ENCODE measurements around the gene ZNF784. TPM values are rescaled to one million over a fixed set of nuclear protein-coding genes. Genes with fewer than 3 reads are reported as not detected.

Gene ZNF784
- total and polyA plus RNA-seq, 4 donors, result 0.79 to 6.0 (median 3.8) TPM

- peaks cover 0 to 1% (median 0%) of the 10 kb centered on the region in 4 donors for H3K36me3 ChIP-seq (ENCODE audit: control insufficient read depth in 4 of 4, insufficient read depth in 3 of 4, low read depth in 1 of 4, low read length in 3 of 4)
- no peak overlapping the region for H3K27ac ChIP-seq (ENCODE audit: low read depth in 1 of 2, low read length in 2 of 2)
- no peak for DNase-seq (ENCODE audit: low spot score)
- no peaks in the 10 kb centered on the region for H3K27me3 ChIP-seq (ENCODE audit: control insufficient read depth in 4 of 4, insufficient read depth in 4 of 4, low read length in 3 of 4)
- no peaks in the 10 kb centered on the region for H3K9me3 ChIP-seq (ENCODE audit: control insufficient read depth in 4 of 4, low read length in 3 of 4)
- peaks cover 1 to 28% (median 26%) of the 10 kb centered on the region in 4 donors for H3K4me1 ChIP-seq (ENCODE audit: control insufficient read depth in 4 of 4, insufficient read depth in 4 of 4, low read length in 3 of 4)
- WGBS, result 96% methylated on average over 60 of the region's 60 CpGs
- TF ChIP-seq CTCF (IDR thresholded peaks at IDR 0.05; ENCODE audit: low read depth, low read length, missing input control), result no peak
- no peak for TF ChIP-seq TAF1 (conservative IDR thresholded peaks at IDR 0.05)
- no peak for TF ChIP-seq JUND (IDR thresholded peaks at IDR 0.05)
- no peak overlapping the region for H3K9ac ChIP-seq (ENCODE audit: low read depth in 1 of 2, low read length in 2 of 2)
- no peak overlapping the region for H3K4me3 ChIP-seq (ENCODE audit: low read depth in 1 of 3, low read length in 3 of 3)
Measured at GRCh38 chr19:55602104-55603001, 22.0 kb downstream of the ZNF784 start.

DNA sequence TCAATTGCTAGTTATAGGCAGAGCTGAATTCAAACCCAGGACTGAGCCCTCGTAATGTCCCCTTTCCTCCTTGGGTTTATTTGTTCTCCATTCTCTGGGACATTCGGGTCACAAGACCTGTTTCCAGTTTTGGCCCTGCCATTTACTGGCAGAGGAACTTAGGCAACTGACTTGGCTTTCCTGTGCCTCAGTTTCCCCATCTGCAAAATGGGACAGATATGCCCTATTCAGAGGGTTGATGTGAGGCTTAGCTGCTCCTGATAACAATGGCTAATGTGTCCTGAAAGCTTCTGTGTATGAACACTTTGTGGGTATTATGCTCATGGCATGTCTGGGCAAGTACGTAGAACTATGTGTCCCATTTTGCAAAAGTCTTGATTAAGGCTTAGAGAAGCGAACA, 23.3 kb downstream of the ZNF784 start:
- peaks cover 0 to 4% (median 3%) of the 10 kb centered on the region in 4 donors for H3K36me3 ChIP-seq (ENCODE audit: control insufficient read depth in 4 of 4, insufficient read depth in 3 of 4, low read depth in 1 of 4, low read length in 3 of 4)
- H3K4me1 ChIP-seq (ENCODE audit: control insufficient read depth in 4 of 4, insufficient read depth in 4 of 4, low read length in 3 of 4), result peaks cover 1 to 18% (median 16%) of the 10 kb centered on the region in 4 donors
- no peaks in the 10 kb centered on the region for H3K9me3 ChIP-seq (ENCODE audit: control insufficient read depth in 4 of 4, low read length in 3 of 4)
- TF ChIP-seq ATF3 (IDR thresholded peaks at IDR 0.05), result no peak
- TF ChIP-seq RAD21 (IDR thresholded peaks at IDR 0.05), result no peak
- no peak for TF ChIP-seq JUND (IDR thresholded peaks at IDR 0.05)
- no peak for TF ChIP-seq YY1 (IDR thresholded peaks at IDR 0.05)
- no peak for TF ChIP-seq GABPA (IDR thresholded peaks at IDR 0.05 in 1 of 2, conservative IDR thresholded peaks at IDR 0.05 in 1 of 2)
- H3K27ac ChIP-seq (ENCODE audit: low read depth in 1 of 2, low read length in 2 of 2), result peak overlapping the region; percentile 62 to 96
- H3K27me3 ChIP-seq (ENCODE audit: control insufficient read depth in 4 of 4, insufficient read depth in 4 of 4, low read length in 3 of 4), result no peaks in the 10 kb centered on the region
- peak overlapping the region; percentile 49 to 85 (median 65) for H3K4me3 ChIP-seq (ENCODE audit: low read depth in 1 of 3, low read length in 3 of 3)
- DNase-seq (ENCODE audit: low spot score), result no peak
- peak overlapping the region in 1 of 2 donors; percentile 51 for H3K9ac ChIP-seq (ENCODE audit: low read depth in 1 of 2, low read length in 2 of 2)
- 70% methylated on average over 4 of the region's 4 CpGs for WGBS

DNA sequence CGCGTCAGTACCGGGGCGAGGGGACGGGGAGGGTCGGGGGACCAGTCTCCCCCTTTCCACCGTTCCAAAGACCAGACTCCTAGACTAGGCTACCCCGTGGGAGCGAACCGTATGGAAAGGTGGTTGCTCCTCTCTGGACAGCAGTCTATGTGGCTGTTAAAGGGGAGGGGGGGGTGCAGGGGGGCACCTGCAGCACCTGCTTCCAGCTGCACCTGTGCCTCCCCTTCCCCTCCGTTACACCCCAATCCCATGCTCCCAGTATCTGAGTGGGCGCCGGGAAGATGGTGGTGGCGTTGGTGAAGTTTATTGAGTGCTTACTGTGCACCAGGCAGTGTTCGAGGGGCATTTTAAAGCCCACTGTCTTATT, 23.7 kb downstream of the ZNF784 start:
- Histone ChIP-seq H3K36me3 (ENCODE audit: control insufficient read depth in 4 of 4, insufficient read depth in 3 of 4, low read depth in 1 of 4, low read length in 3 of 4) (peaks cover 0 to 8% (median 3%) of the 10 kb centered on the region in 4 donors), H3K4me1 (ENCODE audit: control insufficient read depth in 4 of 4, insufficient read depth in 4 of 4, low read length in 3 of 4) (peaks cover 1 to 17% (median 16%) of the 10 kb centered on the region in 4 donors), H3K27me3 (ENCODE audit: control insufficient read depth in 4 of 4, insufficient read depth in 4 of 4, low read length in 3 of 4) (no peaks in the 10 kb centered on the region), H3K9me3 (ENCODE audit: control insufficient read depth in 4 of 4, low read length in 3 of 4) (no peaks in the 10 kb centered on the region), H3K9ac (ENCODE audit: low read depth in 1 of 2, low read length in 2 of 2) (peak overlapping the region; percentile 51 to 63), H3K4me3 (ENCODE audit: low read depth in 1 of 3, low read length in 3 of 3) (peak overlapping the region; percentile 49 to 85 (median 65)), H3K27ac (ENCODE audit: low read depth in 1 of 2, low read length in 2 of 2) (peak overlapping the region; percentile 62 to 96)
- 15% methylated on average over 15 of the region's 15 CpGs for WGBS
- TF ChIP-seq SP1 (IDR thresholded peaks at IDR 0.05), result no peak
- TF ChIP-seq FOXA2 (IDR thresholded peaks at IDR 0.05), result no peak
- no peak for TF ChIP-seq HNF4A (conservative IDR thresholded peaks at IDR 0.05)
- TF ChIP-seq, protein P1, sequence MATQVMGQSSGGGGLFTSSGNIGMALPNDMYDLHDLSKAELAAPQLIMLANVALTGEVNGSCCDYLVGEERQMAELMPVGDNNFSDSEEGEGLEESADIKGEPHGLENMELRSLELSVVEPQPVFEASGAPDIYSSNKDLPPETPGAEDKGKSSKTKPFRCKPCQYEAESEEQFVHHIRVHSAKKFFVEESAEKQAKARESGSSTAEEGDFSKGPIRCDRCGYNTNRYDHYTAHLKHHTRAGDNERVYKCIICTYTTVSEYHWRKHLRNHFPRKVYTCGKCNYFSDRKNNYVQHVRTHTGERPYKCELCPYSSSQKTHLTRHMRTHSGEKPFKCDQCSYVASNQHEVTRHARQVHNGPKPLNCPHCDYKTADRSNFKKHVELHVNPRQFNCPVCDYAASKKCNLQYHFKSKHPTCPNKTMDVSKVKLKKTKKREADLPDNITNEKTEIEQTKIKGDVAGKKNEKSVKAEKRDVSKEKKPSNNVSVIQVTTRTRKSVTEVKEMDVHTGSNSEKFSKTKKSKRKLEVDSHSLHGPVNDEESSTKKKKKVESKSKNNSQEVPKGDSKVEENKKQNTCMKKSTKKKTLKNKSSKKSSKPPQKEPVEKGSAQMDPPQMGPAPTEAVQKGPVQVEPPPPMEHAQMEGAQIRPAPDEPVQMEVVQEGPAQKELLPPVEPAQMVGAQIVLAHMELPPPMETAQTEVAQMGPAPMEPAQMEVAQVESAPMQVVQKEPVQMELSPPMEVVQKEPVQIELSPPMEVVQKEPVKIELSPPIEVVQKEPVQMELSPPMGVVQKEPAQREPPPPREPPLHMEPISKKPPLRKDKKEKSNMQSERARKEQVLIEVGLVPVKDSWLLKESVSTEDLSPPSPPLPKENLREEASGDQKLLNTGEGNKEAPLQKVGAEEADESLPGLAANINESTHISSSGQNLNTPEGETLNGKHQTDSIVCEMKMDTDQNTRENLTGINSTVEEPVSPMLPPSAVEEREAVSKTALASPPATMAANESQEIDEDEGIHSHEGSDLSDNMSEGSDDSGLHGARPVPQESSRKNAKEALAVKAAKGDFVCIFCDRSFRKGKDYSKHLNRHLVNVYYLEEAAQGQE (IDR thresholded peaks at IDR 0.05), result no peak
- no peak for TF ChIP-seq EGR1 (IDR thresholded peaks at IDR 0.05; ENCODE audit: low read depth in 2 of 2)
- TF ChIP-seq, protein P2, sequence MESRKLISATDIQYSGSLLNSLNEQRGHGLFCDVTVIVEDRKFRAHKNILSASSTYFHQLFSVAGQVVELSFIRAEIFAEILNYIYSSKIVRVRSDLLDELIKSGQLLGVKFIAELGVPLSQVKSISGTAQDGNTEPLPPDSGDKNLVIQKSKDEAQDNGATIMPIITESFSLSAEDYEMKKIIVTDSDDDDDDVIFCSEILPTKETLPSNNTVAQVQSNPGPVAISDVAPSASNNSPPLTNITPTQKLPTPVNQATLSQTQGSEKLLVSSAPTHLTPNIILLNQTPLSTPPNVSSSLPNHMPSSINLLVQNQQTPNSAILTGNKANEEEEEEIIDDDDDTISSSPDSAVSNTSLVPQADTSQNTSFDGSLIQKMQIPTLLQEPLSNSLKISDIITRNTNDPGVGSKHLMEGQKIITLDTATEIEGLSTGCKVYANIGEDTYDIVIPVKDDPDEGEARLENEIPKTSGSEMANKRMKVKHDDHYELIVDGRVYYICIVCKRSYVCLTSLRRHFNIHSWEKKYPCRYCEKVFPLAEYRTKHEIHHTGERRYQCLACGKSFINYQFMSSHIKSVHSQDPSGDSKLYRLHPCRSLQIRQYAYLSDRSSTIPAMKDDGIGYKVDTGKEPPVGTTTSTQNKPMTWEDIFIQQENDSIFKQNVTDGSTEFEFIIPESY (IDR thresholded peaks at IDR 0.05), result no peak
- TF ChIP-seq FOXA1 (IDR thresholded peaks at IDR 0.05), result no peak
- no peak for TF ChIP-seq MAX (IDR thresholded peaks at IDR 0.05)
- no peak for TF ChIP-seq GABPA (IDR thresholded peaks at IDR 0.05 in 1 of 2, conservative IDR thresholded peaks at IDR 0.05 in 1 of 2)
- no peak for TF ChIP-seq JUND (IDR thresholded peaks at IDR 0.05)
- TF ChIP-seq RAD21 (IDR thresholded peaks at IDR 0.05), result no peak
- no peak for TF ChIP-seq ATF3 (IDR thresholded peaks at IDR 0.05)
- no peak for DNase-seq (ENCODE audit: low spot score)
